ENCODE measurements around the gene ACSBG1. TPM values are rescaled to one million over a fixed set of nuclear protein-coding genes. Genes with fewer than 3 reads are reported as not detected.
"Not testable (repeated sequence)": the region's sequence is repeated elsewhere in the genome, so short reads cannot be mapped to it uniquely, and the experiment has no call there.

ACSBG1 gene
- total RNA-seq, 1 experiment from 2014 or later: not detected

GRCh38 chr15:78251136-78251535 is 16.8 kb upstream of the ACSBG1 start:
- no peak for DNase-seq (ENCODE audit: low read depth)

- DNase-seq (ENCODE audit: low read depth): no peak
Observed at GRCh38 chr15:78249131-78249530, 14.8 kb upstream of the ACSBG1 start.

GRCh38 chr15:78247911-78248310 is 13.5 kb upstream of the ACSBG1 start:
- DNase-seq (ENCODE audit: low read depth): no peak

GRCh38 chr15:78245976-78246620 is 11.7 kb upstream of the ACSBG1 start:
- not testable (repeated sequence) for DNase-seq (ENCODE audit: low read depth)

- DNase-seq (ENCODE audit: low read depth): not testable (repeated sequence)
Observed at GRCh38 chr15:78245392-78245791, 11.0 kb upstream of the ACSBG1 start.

- no peak for DNase-seq (ENCODE audit: low read depth)
Observed at GRCh38 chr15:78244893-78245292, 10.5 kb upstream of the ACSBG1 start.

GRCh38 chr15:78244101-78244500 is 9.7 kb upstream of the ACSBG1 start:
- DNase-seq (ENCODE audit: low read depth): no peak

- DNase-seq (ENCODE audit: low read depth): peak; percentile 47
Observed at GRCh38 chr15:78243491-78243941, 9.2 kb upstream of the ACSBG1 start.

- DNase-seq (ENCODE audit: low read depth): no peak
Observed at GRCh38 chr15:78243058-78243457, 8.7 kb upstream of the ACSBG1 start.

GRCh38 chr15:78242128-78242527 is 7.8 kb upstream of the ACSBG1 start:
- DNase-seq (ENCODE audit: low read depth): peak; percentile 26

GRCh38 chr15:78241017-78241416 is 6.7 kb upstream of the ACSBG1 start:
- DNase-seq (ENCODE audit: low read depth): peak; percentile 80

- DNase-seq (ENCODE audit: low read depth): no peak
Observed at GRCh38 chr15:78239811-78240210, 5.4 kb upstream of the ACSBG1 start.

GRCh38 chr15:78237146-78237545 is 2.8 kb upstream of the ACSBG1 start:
- no peak for DNase-seq (ENCODE audit: low read depth)

- no peak for DNase-seq (ENCODE audit: low read depth)
Observed at GRCh38 chr15:78236491-78236890, 2.1 kb upstream of the ACSBG1 start.

GRCh38 chr15:78233496-78233895 is 869 bp downstream of the ACSBG1 start:
- DNase-seq (ENCODE audit: low read depth): no peak

GRCh38 chr15:78232951-78233350 is 1.4 kb downstream of the ACSBG1 start:
- no peak for DNase-seq (ENCODE audit: low read depth)

- no peak for DNase-seq (ENCODE audit: low read depth)
Observed at GRCh38 chr15:78229431-78230406, 4.6 kb downstream of the ACSBG1 start.

GRCh38 chr15:78228356-78228996 is 5.9 kb downstream of the ACSBG1 start:
- no peak for DNase-seq (ENCODE audit: low read depth)

GRCh38 chr15:78225783-78226541 is 8.4 kb downstream of the ACSBG1 start:
- DNase-seq (ENCODE audit: low read depth): peak; percentile 27

- DNase-seq (ENCODE audit: low read depth): no peak
Observed at GRCh38 chr15:78224023-78224411, 10.3 kb downstream of the ACSBG1 start.

GRCh38 chr15:78223396-78224022 is 10.9 kb downstream of the ACSBG1 start:
- no peak for DNase-seq (ENCODE audit: low read depth)
